ENCODE data around the gene FRMD4A. TPM values are rescaled to one million over a fixed set of nuclear protein-coding genes. Genes with fewer than 3 reads are reported as not detected.

The FRMD4A gene
- total and polyA plus RNA-seq, 7 donors: 2.9 to 9.1 (median 6.2) TPM

- Histone ChIP-seq H3K27me3 (ENCODE audit: insufficient read depth in 3 of 3, low read length in 2 of 3) (no peaks in the 10 kb centered on the region), H3K4me1 (peaks cover 26% of the 10 kb centered on the region), H3K36me3 (ENCODE audit: insufficient read depth in 1 of 2, low read depth in 1 of 2) (peaks cover 6 to 77% of the 10 kb centered on the region in 2 donors), H3K27ac (no peak overlapping the region), H3K9me3 (no peaks in the 10 kb centered on the region), H3K4me3 (no peak overlapping the region)
- intact Hi-C loops (cut with DNase I): no loop called here
- 66 to 74% (median 72%) methylated on average over 4 of the region's 4 CpGs for WGBS, 3 donors
- DNase-seq (no peak), ATAC-seq (no peak)
- TF ChIP-seq, protein P1, sequence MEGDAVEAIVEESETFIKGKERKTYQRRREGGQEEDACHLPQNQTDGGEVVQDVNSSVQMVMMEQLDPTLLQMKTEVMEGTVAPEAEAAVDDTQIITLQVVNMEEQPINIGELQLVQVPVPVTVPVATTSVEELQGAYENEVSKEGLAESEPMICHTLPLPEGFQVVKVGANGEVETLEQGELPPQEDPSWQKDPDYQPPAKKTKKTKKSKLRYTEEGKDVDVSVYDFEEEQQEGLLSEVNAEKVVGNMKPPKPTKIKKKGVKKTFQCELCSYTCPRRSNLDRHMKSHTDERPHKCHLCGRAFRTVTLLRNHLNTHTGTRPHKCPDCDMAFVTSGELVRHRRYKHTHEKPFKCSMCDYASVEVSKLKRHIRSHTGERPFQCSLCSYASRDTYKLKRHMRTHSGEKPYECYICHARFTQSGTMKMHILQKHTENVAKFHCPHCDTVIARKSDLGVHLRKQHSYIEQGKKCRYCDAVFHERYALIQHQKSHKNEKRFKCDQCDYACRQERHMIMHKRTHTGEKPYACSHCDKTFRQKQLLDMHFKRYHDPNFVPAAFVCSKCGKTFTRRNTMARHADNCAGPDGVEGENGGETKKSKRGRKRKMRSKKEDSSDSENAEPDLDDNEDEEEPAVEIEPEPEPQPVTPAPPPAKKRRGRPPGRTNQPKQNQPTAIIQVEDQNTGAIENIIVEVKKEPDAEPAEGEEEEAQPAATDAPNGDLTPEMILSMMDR (IDR thresholded peaks at IDR 0.05): no peak
Observed at GRCh38 chr10:13617116-13617515, 713.6 kb downstream of the FRMD4A start.

- no peaks in the 10 kb centered on the region for H3K27me3 ChIP-seq (ENCODE audit: insufficient read depth in 3 of 3, low read length in 2 of 3)
- H3K36me3 ChIP-seq (ENCODE audit: insufficient read depth in 1 of 2, low read depth in 1 of 2): peaks cover 6 to 78% of the 10 kb centered on the region in 2 donors
- WGBS, 3 donors: 60 to 65% (median 63%) methylated on average over 7 of the region's 7 CpGs
- intact Hi-C loops (cut with DNase I): no loop called here
- no peak for ATAC-seq
- TF ChIP-seq, protein P1 (IDR thresholded peaks at IDR 0.05): no peak
- no peak overlapping the region for H3K4me3 ChIP-seq
- DNase-seq: no peak
- H3K4me1 ChIP-seq: peaks cover 26% of the 10 kb centered on the region
- H3K9me3 ChIP-seq: no peaks in the 10 kb centered on the region
- H3K27ac ChIP-seq: no peak overlapping the region
Observed at GRCh38 chr10:13615650-13616300, 714.9 kb downstream of the FRMD4A start.

GRCh38 chr10:13614530-13615332 lies 716.0 kb downstream of the FRMD4A start:
- Histone ChIP-seq H3K27me3 (ENCODE audit: insufficient read depth in 3 of 3, low read length in 2 of 3) (no peaks in the 10 kb centered on the region), H3K4me3 (no peak overlapping the region), H3K9me3 (no peaks in the 10 kb centered on the region), H3K36me3 (ENCODE audit: insufficient read depth in 1 of 2, low read depth in 1 of 2) (peaks cover 13 to 79% of the 10 kb centered on the region in 2 donors), H3K27ac (peak overlapping the region; percentile 47), H3K4me1 (peaks cover 26% of the 10 kb centered on the region)
- WGBS, 3 donors: 49 to 60% (median 50%) methylated on average over 8 of the region's 8 CpGs
- TF ChIP-seq, protein P1 (IDR thresholded peaks at IDR 0.05): no peak
- ATAC-seq (peak; percentile 81 to 91 (median 87)), DNase-seq (no peak)
- intact Hi-C loops (cut with DNase I): loop anchor here in 1 of 2 donors (5.0 kb wide), 2 partner anchors 48 to 163 kb away; no protein-coding TSS in a partner anchor

GRCh38 chr10:13613519-13613918 lies 717.2 kb downstream of the FRMD4A start:
- DNase-seq (no peak), ATAC-seq (peak; percentile 34 to 81 (median 54))
- Histone ChIP-seq H3K9me3 (no peaks in the 10 kb centered on the region), H3K36me3 (ENCODE audit: insufficient read depth in 1 of 2, low read depth in 1 of 2) (peaks cover 11 to 69% of the 10 kb centered on the region in 2 donors), H3K4me3 (no peak overlapping the region), H3K27me3 (ENCODE audit: insufficient read depth in 3 of 3, low read length in 2 of 3) (no peaks in the 10 kb centered on the region), H3K27ac (peak overlapping the region; percentile 6), H3K4me1 (peaks cover 34% of the 10 kb centered on the region)
- 17 to 19% (median 18%) methylated on average over 5 of the region's 5 CpGs for WGBS, 3 donors
- intact Hi-C loops (cut with DNase I): loop anchor here (2.0 to 5.0 kb wide), 3 partner anchors 49 to 165 kb away; no protein-coding TSS in a partner anchor
- TF ChIP-seq, protein P1 (IDR thresholded peaks at IDR 0.05): peak; percentile 52

Measured in psoas muscle (tissue), 8 donors.